ENCODE results near the gene ALKBH8. TPM values are rescaled to one million over a fixed set of nuclear protein-coding genes. Genes with fewer than 3 reads are reported as not detected.
"Not testable (repeated sequence)": the region's sequence is repeated elsewhere in the genome, so short reads cannot be mapped to it uniquely, and the experiment has no call there.

ALKBH8 gene
- polyA plus RNA-seq, 1 experiment, result 7.3 TPM

- no peaks in the 10 kb centered on the region for H3K9me3 ChIP-seq (ENCODE audit: control insufficient read depth, insufficient read depth, low read length)
- CTCF ChIA-PET, result interaction anchor here (0.7 kb wide), 1 partner anchor 67 kb away, joined by 3 read pairs; no protein-coding TSS in a partner anchor
- H3K27me3 ChIP-seq (ENCODE audit: control insufficient read depth, insufficient read depth, low read length), result no peaks in the 10 kb centered on the region
- no peak for TF ChIP-seq CTCF (IDR thresholded peaks at IDR 0.05; ENCODE audit: low read depth, low read length)
- POLR2A ChIA-PET, result no interaction called here
- no peak overlapping the region for H3K27ac ChIP-seq (ENCODE audit: low read depth, low read length)
- no peak for DNase-seq (ENCODE audit: low read depth, low spot score)
- no peak overlapping the region for H3K4me3 ChIP-seq (ENCODE audit: low read depth, low read length)
Observed at GRCh38 chr11:107508201-107508857, 57.2 kb downstream of the ALKBH8 start.

- no peak for TF ChIP-seq CTCF (IDR thresholded peaks at IDR 0.05; ENCODE audit: low read depth, low read length)
Observed at GRCh38 chr11:107505647-107506225, 59.8 kb downstream of the ALKBH8 start.

GRCh38 chr11:107504981-107505380 lies 60.6 kb downstream of the ALKBH8 start:
- TF ChIP-seq CTCF (IDR thresholded peaks at IDR 0.05; ENCODE audit: low read depth, low read length), result no peak
- H3K27me3 ChIP-seq (ENCODE audit: control insufficient read depth, insufficient read depth, low read length), result no peaks in the 10 kb centered on the region

More at GRCh38 chr11:107505647-107506225, 59.8 kb downstream of the ALKBH8 start:
- CTCF ChIA-PET, result no interaction called here
- H3K4me3 ChIP-seq (ENCODE audit: low read depth, low read length), result no peak overlapping the region
- no peaks in the 10 kb centered on the region for H3K27me3 ChIP-seq (ENCODE audit: control insufficient read depth, insufficient read depth, low read length)
- POLR2A ChIA-PET, result no interaction called here
- H3K27ac ChIP-seq (ENCODE audit: low read depth, low read length), result no peak overlapping the region
- no peak for DNase-seq (ENCODE audit: low read depth, low spot score)
- no peaks in the 10 kb centered on the region for H3K9me3 ChIP-seq (ENCODE audit: control insufficient read depth, insufficient read depth, low read length)

GRCh38 chr11:107501713-107502112 lies 63.8 kb downstream of the ALKBH8 start:
- CTCF ChIA-PET, result no interaction called here
- Histone ChIP-seq H3K27me3 (ENCODE audit: control insufficient read depth, insufficient read depth, low read length) (no peaks in the 10 kb centered on the region), H3K27ac (ENCODE audit: low read depth, low read length) (no peak overlapping the region), H3K9me3 (ENCODE audit: control insufficient read depth, insufficient read depth, low read length) (no peaks in the 10 kb centered on the region), H3K4me3 (ENCODE audit: low read depth, low read length) (no peak overlapping the region)
- POLR2A ChIA-PET, result no interaction called here
- TF ChIP-seq CTCF (IDR thresholded peaks at IDR 0.05; ENCODE audit: low read depth, low read length), result no peak
- no peak for DNase-seq (ENCODE audit: low read depth, low spot score)

More at GRCh38 chr11:107504981-107505380, 60.6 kb downstream of the ALKBH8 start:
- H3K9me3 ChIP-seq (ENCODE audit: control insufficient read depth, insufficient read depth, low read length), result no peaks in the 10 kb centered on the region
- ChIA-PET CTCF (no interaction called here), POLR2A (no interaction called here)
- no peak overlapping the region for H3K27ac ChIP-seq (ENCODE audit: low read depth, low read length)
- no peak overlapping the region for H3K4me3 ChIP-seq (ENCODE audit: low read depth, low read length)
- no peak for DNase-seq (ENCODE audit: low read depth, low spot score)

- H3K9me3 ChIP-seq (ENCODE audit: control insufficient read depth, insufficient read depth, low read length); H3K27me3 ChIP-seq (ENCODE audit: control insufficient read depth, insufficient read depth, low read length); H3K4me3 ChIP-seq (ENCODE audit: low read depth, low read length); POLR2A ChIA-PET; H3K27ac ChIP-seq (ENCODE audit: low read depth, low read length); CTCF ChIA-PET; DNase-seq (ENCODE audit: low read depth, low spot score): not testable (repeated sequence)
Observed at GRCh38 chr11:107497371-107497770, 68.2 kb downstream of the ALKBH8 start.
